ENCODE measurements around the gene SLC7A11.

The SLC7A11 gene

GRCh38 chr4:138236037-138236436 is 6.1 kb downstream of the SLC7A11 start:
- no peaks in the 10 kb centered on the region for H3K9me3 Mint-ChIP-seq
- H3K27me3 Mint-ChIP-seq (ENCODE audit: low read depth): no peaks in the 10 kb centered on the region
- H3K4me1 Mint-ChIP-seq: no peaks in the 10 kb centered on the region
- H3K36me3 Mint-ChIP-seq (ENCODE audit: low read depth): no peaks in the 10 kb centered on the region
- H3K4me3 Mint-ChIP-seq: no peak overlapping the region
- no peak overlapping the region for H3K27ac Mint-ChIP-seq
- TF ChIP-seq, protein P1, sequence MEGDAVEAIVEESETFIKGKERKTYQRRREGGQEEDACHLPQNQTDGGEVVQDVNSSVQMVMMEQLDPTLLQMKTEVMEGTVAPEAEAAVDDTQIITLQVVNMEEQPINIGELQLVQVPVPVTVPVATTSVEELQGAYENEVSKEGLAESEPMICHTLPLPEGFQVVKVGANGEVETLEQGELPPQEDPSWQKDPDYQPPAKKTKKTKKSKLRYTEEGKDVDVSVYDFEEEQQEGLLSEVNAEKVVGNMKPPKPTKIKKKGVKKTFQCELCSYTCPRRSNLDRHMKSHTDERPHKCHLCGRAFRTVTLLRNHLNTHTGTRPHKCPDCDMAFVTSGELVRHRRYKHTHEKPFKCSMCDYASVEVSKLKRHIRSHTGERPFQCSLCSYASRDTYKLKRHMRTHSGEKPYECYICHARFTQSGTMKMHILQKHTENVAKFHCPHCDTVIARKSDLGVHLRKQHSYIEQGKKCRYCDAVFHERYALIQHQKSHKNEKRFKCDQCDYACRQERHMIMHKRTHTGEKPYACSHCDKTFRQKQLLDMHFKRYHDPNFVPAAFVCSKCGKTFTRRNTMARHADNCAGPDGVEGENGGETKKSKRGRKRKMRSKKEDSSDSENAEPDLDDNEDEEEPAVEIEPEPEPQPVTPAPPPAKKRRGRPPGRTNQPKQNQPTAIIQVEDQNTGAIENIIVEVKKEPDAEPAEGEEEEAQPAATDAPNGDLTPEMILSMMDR (IDR thresholded peaks at IDR 0.05; ENCODE audit: unreplicated experiment in 3 of 3): no peak

DNA sequence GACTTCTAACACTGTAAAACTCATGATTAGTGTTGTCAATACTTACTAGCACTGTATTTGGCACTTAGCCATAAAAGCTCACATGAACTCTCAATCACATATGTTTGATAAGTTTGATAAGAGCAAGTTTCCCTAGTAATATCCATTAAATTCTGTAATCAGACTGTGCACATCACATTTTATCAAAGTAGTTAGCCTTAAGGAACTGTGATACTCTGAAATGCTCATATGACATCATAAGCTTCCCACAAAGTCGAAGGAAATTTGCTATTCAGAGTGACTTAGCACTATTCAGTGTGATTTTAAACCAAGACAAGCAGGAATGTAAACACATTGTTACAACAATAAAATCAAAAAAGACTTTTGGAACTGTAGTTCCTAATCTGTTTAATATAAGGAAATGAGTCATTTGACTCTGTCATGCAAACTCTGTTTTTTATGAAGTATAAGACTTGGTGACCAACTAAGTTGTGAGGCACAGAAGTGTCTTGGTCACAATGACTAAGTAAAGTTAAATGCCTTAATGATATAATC is 6.7 kb downstream of the SLC7A11 start:
- Mint-ChIP-seq H3K27me3 (ENCODE audit: low read depth) (no peaks in the 10 kb centered on the region), H3K36me3 (ENCODE audit: low read depth) (no peaks in the 10 kb centered on the region), H3K4me1 (no peaks in the 10 kb centered on the region), H3K27ac (no peak overlapping the region), H3K4me3 (no peak overlapping the region), H3K9me3 (no peaks in the 10 kb centered on the region)
- TF ChIP-seq, protein P1 (IDR thresholded peaks at IDR 0.05; ENCODE audit: unreplicated experiment in 3 of 3): no peak

- no peak overlapping the region for H3K4me3 Mint-ChIP-seq
- no peaks in the 10 kb centered on the region for H3K27me3 Mint-ChIP-seq (ENCODE audit: low read depth)
- TF ChIP-seq, protein P1 (IDR thresholded peaks at IDR 0.05; ENCODE audit: unreplicated experiment in 3 of 3): no peak
- H3K27ac Mint-ChIP-seq: no peak overlapping the region
- no peaks in the 10 kb centered on the region for H3K36me3 Mint-ChIP-seq (ENCODE audit: low read depth)
- no peaks in the 10 kb centered on the region for H3K9me3 Mint-ChIP-seq
- no peaks in the 10 kb centered on the region for H3K4me1 Mint-ChIP-seq
Measured at GRCh38 chr4:138234248-138234647, 7.9 kb downstream of the SLC7A11 start.

DNA sequence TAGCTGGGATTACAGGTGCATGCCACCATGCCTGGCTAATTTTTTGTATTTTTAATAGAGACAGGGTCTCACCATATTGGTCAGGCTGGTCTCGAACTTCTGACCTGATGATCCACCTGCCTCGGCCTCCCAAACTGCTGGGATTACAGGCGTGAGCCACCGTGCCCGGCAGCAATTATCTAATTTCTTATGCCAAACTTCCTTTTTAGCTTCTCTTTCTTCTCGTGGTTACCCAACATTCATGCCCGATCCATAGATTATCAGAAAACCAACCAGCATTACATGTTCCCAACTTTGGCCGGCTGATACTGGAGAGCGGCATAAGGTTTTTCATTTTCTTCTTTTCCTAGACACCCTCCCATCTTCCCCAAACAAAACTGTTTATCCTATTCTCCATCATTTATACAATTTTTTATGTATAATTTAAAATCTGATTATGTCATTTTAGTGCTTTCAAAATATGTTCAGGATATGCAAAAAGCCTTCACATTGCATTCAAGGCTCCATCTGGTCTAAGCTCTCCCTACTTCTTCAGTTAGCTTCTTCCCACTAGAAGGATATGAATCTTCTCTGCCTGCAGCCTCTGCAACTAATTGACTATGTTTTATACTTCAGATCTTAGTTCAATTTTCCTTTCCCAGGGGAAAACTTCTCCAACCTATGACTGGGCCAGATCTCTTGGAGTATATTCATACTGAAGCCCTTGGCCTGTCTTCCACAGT is 8.7 kb downstream of the SLC7A11 start:
- H3K4me3 Mint-ChIP-seq: no peak overlapping the region
- H3K27ac Mint-ChIP-seq: no peak overlapping the region
- TF ChIP-seq, protein P1 (IDR thresholded peaks at IDR 0.05; ENCODE audit: unreplicated experiment in 3 of 3): no peak
- no peaks in the 10 kb centered on the region for H3K27me3 Mint-ChIP-seq (ENCODE audit: low read depth)
- no peaks in the 10 kb centered on the region for H3K36me3 Mint-ChIP-seq (ENCODE audit: low read depth)
- H3K4me1 Mint-ChIP-seq: no peaks in the 10 kb centered on the region
- no peaks in the 10 kb centered on the region for H3K9me3 Mint-ChIP-seq

DNA sequence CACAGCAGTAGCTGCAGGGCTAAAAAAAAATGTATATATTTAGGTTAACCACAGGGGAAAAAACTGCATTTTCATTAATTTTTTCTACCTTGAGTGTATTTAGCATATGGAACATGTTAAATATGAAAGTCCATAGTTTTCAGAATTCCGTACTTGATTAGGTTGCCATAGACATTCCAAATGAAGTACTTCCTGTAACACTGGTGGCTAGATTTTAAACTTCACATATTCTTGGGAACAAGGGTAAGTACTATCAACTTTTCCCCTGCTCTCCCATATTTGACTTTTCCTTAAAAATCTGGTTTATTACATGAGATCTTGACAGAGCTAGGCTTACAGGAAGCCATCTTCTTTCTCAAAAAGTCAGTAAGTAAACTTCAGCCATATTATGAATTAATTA is 9.8 kb downstream of the SLC7A11 start:
- Mint-ChIP-seq H3K27me3 (ENCODE audit: low read depth) (no peaks in the 10 kb centered on the region), H3K9me3 (no peaks in the 10 kb centered on the region), H3K36me3 (ENCODE audit: low read depth) (no peaks in the 10 kb centered on the region), H3K27ac (no peak overlapping the region), H3K4me1 (no peaks in the 10 kb centered on the region), H3K4me3 (no peak overlapping the region)
- TF ChIP-seq, protein P1 (IDR thresholded peaks at IDR 0.05; ENCODE audit: unreplicated experiment in 3 of 3): no peak

DNA sequence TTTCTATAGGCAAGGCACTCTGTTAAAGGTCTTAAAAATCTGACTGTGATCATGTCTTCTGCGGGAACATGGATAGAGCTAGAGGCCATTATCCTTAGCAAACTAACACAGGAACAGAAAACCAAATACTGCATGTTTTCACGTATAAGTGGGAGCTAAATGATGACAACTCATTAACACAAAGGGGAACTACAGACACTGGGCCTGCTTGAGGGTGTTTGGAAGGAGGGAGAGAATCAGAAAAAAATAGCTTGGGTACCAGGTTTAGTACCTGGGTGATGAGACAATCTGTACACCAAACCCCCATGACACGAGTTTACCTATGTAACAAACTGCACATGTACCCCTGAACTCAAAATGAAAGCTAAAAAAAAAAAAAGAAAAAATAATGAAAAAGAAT is 12.1 kb downstream of the SLC7A11 start:
- H3K4me3 Mint-ChIP-seq: no peak overlapping the region
- H3K4me1 Mint-ChIP-seq: no peaks in the 10 kb centered on the region
- no peak overlapping the region for H3K27ac Mint-ChIP-seq
- no peaks in the 10 kb centered on the region for H3K36me3 Mint-ChIP-seq (ENCODE audit: low read depth)
- no peaks in the 10 kb centered on the region for H3K9me3 Mint-ChIP-seq
- no peaks in the 10 kb centered on the region for H3K27me3 Mint-ChIP-seq (ENCODE audit: low read depth)
- TF ChIP-seq, protein P1 (IDR thresholded peaks at IDR 0.05; ENCODE audit: unreplicated experiment in 3 of 3): no peak

All from nephron (organoid).